Measurements from ENCODE around the gene HOMER2.

DNA sequence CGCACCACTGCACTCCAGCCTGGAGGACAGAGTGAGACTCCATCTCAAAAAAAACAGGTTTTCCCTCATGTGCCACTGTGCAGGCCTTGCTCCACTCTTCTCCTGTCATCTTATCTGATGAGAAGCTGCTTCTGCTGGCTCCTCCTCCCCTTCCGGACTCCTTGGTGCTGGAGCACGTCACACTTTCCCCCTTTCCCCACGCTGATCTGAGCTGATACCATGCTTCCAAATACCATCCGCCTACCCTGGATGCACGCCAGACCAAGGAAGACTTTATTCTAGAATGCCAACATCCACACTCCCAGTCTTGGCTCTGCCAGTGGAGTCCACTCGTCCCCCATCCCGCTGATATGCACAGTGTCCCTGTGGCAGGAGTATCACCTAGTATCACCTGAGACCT lies 31.3 kb downstream of the HOMER2 start:
- TF ChIP-seq NR2F6 (CRISPR knock-in tag; IDR thresholded peaks at IDR 0.05) (no peak), SPI1 (IDR thresholded peaks at IDR 0.05; ENCODE audit: borderline replicate concordance, low read depth, low read length) (no peak), RAD21 (CRISPR knock-in tag; conservative IDR thresholded peaks at IDR 0.05 in 1 of 2, IDR thresholded peaks at IDR 0.05 in 1 of 2) (no peak), KLF6 (CRISPR knock-in tag; IDR thresholded peaks at IDR 0.05; ENCODE audit: borderline replicate concordance) (no peak), HLTF (IDR thresholded peaks at IDR 0.05) (no peak), MEF2A (IDR thresholded peaks at IDR 0.05; ENCODE audit: control insufficient read depth, low read depth, low read length) (no peak), CBFA2T2 (conservative IDR thresholded peaks at IDR 0.05) (no peak), ESRRB (CRISPR knock-in tag; IDR thresholded peaks at IDR 0.05; ENCODE audit: borderline replicate concordance) (no peak), TBP (optimal IDR thresholded peaks at IDR 0.05; ENCODE audit: low read depth, low read length) (no peak), FOXA3 (CRISPR knock-in tag; conservative IDR thresholded peaks at IDR 0.05 in 1 of 2, IDR thresholded peaks at IDR 0.05 in 1 of 2) (no peak)
- TF ChIP-seq, protein P1, sequence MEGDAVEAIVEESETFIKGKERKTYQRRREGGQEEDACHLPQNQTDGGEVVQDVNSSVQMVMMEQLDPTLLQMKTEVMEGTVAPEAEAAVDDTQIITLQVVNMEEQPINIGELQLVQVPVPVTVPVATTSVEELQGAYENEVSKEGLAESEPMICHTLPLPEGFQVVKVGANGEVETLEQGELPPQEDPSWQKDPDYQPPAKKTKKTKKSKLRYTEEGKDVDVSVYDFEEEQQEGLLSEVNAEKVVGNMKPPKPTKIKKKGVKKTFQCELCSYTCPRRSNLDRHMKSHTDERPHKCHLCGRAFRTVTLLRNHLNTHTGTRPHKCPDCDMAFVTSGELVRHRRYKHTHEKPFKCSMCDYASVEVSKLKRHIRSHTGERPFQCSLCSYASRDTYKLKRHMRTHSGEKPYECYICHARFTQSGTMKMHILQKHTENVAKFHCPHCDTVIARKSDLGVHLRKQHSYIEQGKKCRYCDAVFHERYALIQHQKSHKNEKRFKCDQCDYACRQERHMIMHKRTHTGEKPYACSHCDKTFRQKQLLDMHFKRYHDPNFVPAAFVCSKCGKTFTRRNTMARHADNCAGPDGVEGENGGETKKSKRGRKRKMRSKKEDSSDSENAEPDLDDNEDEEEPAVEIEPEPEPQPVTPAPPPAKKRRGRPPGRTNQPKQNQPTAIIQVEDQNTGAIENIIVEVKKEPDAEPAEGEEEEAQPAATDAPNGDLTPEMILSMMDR (IDR thresholded peaks at IDR 0.05 in 2 of 3, conservative IDR thresholded peaks at IDR 0.05 in 1 of 3; ENCODE audit: insufficient read depth in 2 of 3, low read depth in 1 of 3, low read length in 3 of 3), result no peak
- TF ChIP-seq, protein P2, sequence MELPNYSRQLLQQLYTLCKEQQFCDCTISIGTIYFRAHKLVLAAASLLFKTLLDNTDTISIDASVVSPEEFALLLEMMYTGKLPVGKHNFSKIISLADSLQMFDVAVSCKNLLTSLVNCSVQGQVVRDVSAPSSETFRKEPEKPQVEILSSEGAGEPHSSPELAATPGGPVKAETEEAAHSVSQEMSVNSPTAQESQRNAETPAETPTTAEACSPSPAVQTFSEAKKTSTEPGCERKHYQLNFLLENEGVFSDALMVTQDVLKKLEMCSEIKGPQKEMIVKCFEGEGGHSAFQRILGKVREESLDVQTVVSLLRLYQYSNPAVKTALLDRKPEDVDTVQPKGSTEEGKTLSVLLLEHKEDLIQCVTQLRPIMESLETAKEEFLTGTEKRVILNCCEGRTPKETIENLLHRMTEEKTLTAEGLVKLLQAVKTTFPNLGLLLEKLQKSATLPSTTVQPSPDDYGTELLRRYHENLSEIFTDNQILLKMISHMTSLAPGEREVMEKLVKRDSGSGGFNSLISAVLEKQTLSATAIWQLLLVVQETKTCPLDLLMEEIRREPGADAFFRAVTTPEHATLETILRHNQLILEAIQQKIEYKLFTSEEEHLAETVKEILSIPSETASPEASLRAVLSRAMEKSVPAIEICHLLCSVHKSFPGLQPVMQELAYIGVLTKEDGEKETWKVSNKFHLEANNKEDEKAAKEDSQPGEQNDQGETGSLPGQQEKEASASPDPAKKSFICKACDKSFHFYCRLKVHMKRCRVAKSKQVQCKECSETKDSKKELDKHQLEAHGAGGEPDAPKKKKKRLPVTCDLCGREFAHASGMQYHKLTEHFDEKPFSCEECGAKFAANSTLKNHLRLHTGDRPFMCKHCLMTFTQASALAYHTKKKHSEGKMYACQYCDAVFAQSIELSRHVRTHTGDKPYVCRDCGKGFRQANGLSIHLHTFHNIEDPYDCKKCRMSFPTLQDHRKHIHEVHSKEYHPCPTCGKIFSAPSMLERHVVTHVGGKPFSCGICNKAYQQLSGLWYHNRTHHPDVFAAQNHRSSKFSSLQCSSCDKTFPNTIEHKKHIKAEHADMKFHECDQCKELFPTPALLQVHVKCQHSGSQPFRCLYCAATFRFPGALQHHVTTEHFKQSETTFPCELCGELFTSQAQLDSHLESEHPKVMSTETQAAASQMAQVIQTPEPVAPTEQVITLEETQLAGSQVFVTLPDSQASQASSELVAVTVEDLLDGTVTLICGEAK (IDR thresholded peaks at IDR 0.05), result no peak
- TF ChIP-seq, protein P2 (CRISPR knock-in tag; IDR thresholded peaks at IDR 0.05), result no peak
- TF ChIP-seq, protein P3, sequence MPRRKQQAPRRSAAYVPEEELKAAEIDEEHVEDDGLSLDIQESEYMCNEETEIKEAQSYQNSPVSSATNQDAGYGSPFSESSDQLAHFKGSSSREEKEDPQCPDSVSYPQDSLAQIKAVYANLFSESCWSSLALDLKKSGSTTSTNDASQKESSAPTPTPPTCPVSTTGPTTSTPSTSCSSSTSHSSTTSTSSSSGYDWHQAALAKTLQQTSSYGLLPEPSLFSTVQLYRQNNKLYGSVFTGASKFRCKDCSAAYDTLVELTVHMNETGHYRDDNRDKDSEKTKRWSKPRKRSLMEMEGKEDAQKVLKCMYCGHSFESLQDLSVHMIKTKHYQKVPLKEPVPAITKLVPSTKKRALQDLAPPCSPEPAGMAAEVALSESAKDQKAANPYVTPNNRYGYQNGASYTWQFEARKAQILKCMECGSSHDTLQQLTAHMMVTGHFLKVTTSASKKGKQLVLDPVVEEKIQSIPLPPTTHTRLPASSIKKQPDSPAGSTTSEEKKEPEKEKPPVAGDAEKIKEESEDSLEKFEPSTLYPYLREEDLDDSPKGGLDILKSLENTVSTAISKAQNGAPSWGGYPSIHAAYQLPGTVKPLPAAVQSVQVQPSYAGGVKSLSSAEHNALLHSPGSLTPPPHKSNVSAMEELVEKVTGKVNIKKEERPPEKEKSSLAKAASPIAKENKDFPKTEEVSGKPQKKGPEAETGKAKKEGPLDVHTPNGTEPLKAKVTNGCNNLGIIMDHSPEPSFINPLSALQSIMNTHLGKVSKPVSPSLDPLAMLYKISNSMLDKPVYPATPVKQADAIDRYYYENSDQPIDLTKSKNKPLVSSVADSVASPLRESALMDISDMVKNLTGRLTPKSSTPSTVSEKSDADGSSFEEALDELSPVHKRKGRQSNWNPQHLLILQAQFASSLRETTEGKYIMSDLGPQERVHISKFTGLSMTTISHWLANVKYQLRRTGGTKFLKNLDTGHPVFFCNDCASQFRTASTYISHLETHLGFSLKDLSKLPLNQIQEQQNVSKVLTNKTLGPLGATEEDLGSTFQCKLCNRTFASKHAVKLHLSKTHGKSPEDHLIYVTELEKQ (CRISPR knock-in tag; IDR thresholded peaks at IDR 0.05), result no peak
- TF ChIP-seq, protein P4, sequence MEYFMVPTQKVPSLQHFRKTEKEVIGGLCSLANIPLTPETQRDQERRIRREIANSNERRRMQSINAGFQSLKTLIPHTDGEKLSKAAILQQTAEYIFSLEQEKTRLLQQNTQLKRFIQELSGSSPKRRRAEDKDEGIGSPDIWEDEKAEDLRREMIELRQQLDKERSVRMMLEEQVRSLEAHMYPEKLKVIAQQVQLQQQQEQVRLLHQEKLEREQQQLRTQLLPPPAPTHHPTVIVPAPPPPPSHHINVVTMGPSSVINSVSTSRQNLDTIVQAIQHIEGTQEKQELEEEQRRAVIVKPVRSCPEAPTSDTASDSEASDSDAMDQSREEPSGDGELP (CRISPR knock-in tag; IDR thresholded peaks at IDR 0.05; ENCODE audit: borderline replicate concordance), result no peak

Measured in K562 (cell line).